MM.1S (cell line): ENCODE measurements around the gene OR51E2.

Experiments
- CTCF ChIP-seq: fragments of 300-600 bp; sonication (generic); IDR thresholded peaks from 2 replicates; pipeline ENCODE4 v1.5.1; 2016; ENCODE audit warnings: antibody characterized with exemption, low read length, mixed read lengths
- EZH2 ChIP-seq: fragments of 300-600 bp; sonication (generic); optimal IDR thresholded peaks from 2 replicates; pipeline ENCODE3; 2017; ENCODE audit warnings: low read depth, mild to moderate bottlenecking, antibody characterized with exemption, low read length, mixed read lengths
- EZH2phosphoT487 ChIP-seq: fragments of 300-600 bp; sonication (generic); IDR thresholded peaks from 2 replicates; pipeline ENCODE4 v1.6.1; 2018; ENCODE audit warnings: antibody characterized with exemption, low read length

DNA sequence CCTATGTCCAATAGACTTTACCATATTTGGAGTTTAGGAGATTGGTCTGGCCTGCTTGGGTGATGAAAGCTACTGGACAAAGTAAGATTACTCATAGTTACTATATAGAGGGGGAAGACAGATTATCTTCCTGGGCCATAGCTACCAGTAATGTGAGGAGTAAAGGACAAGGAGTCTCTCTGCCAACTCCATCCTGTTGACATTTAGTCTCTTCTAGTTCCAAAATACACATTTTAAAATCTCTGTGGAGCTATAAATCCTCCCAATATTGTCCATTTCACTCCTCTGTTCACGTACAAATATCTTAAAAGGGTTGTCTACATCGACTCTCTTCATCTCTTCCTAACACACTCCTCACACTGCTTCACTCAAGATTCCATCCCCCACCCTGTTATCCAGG is 61.5 kb downstream of the OR51E2 start:
- TF ChIP-seq CTCF (no peak), EZH2phosphoT487 (no peak), EZH2 (no peak)
